GM19023 (cell line): Measurements from ENCODE around the gene TSC1.

Experiments
- ATAC-seq: cut with Tn5 transposase; IDR thresholded peaks from one replicate; pipeline ENCODE4 v1.9.1; 2021; ENCODE audit warnings: mild to moderate bottlenecking, moderate library complexity; ENCODE audit not compliant: unreplicated experiment

The TSC1 gene

GRCh38 chr9:132864691-132865090 lies 79.7 kb downstream of the TSC1 start:
- ATAC-seq = no peak

- ATAC-seq = no peak
Observed at GRCh38 chr9:132864277-132864676, 80.1 kb downstream of the TSC1 start.

- ATAC-seq = no peak
Observed at GRCh38 chr9:132863096-132863495, 81.3 kb downstream of the TSC1 start.

DNA sequence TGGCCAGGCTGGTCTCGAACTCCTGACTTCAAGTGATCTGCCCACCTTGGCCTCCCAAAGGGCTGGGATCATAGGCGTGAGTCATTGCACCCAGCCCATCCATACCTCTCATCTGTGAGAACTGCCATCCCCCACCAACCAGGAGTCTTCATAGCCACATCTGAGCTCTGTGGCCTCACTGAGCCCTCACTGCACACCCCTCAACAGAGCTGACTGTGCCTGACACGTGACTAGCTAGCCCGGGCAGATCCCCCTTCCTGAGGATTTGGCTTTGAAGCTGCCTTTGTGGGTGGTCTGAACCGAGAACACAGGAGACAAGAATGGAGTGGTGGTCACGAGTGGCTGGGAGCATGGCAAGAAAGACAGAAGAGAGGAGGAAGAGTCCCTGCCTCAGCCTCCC lies 81.9 kb downstream of the TSC1 start:
- no peak for ATAC-seq

DNA sequence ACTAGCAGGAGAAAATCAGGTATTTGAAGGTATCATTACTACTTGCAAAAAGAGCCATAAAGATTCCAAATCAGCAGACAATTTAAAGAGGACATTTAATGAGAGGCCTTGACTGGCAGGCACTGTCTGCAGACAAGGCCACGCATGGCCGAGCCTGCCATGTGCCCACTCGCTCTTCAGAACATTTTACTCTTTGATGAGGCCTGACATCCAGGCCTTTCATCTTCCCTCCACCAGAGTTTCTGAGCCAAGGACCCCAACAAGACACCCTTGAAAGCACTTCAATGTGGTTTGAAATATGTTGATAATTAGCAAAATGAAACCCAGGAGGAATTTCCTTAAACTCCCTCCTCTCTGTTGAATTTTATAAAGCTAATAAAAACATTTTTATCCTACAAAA lies 82.8 kb downstream of the TSC1 start:
- ATAC-seq = no peak

DNA sequence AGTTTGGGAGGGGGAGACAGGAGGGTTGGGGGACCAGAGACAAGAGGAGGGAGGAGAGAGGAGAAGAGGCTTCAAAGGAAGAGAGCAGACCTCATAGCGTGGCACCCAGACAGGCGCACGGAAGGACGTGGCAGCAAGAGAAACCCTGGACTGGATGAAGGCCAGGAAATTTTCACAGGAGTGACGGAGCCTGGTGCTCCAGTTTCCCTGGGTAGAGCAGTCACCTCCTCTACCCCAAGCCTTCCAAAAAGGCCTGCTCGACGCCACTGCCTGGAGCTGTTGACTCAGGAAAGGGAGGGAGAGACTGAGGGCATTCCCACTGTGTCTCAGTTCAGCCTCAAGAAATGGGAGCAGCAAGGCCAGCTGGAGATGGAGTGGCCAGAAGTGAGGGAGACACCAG lies 85.7 kb downstream of the TSC1 start:
- ATAC-seq = no peak

DNA sequence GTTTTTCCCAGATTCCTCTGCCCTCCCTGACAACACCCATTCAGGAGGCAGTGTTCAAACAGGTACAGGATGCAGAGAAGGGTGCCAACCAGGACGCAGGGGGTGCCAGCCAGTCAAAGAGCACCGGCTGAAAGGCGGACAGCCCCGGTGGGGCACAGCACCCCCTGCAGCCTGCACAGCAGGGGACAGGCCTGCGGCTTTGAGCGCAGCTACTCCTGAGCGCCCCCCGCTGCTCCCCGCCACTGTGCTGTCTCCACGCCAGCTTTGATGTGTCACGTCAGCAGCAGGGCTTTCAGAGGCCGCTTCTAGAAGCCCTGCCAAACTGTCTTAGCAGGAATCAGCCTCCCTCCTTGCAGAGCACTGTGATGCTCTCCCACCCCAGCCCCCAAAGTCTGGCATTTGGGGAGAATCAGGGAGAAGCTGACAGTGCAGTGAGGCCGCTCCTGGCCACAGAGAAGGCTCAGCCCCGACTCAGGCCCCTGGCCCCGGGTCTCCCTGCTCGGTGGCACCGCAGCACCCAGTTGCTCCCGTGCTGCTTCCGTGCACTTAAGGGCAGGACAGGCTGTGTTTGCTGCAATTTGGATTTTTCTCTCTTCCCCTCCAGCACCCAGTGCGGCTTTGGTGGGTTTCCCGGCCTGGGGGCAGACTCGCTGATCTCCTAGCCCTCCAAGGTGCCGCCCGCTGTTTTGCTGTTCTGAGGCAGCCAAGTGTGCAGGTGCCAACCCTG lies 86.6 kb downstream of the TSC1 start:
- no peak for ATAC-seq

DNA sequence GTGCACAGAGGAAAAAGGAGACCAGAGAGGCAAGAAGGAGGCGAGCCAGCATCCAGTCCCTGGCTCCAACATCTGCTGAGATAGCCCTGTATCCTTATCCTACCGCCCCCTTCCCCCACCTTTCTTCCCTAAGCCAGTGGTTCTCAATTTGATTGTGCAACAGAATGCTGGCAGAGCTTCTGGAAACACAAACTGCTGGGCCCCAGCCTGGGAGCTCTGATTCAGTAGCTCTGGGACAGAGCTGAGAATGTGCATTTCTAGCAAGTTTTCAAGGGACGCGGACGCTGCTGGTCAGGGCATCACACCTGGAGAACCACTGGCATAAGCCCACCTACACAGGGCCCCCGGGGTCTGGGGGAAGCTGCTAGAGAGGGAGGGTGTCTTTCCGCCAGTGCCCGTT lies 87.4 kb downstream of the TSC1 start:
- ATAC-seq = no peak

- ATAC-seq = no peak
Observed at GRCh38 chr9:132855904-132856303, 88.5 kb downstream of the TSC1 start.

GRCh38 chr9:132854832-132855231 lies 89.6 kb downstream of the TSC1 start:
- ATAC-seq = no peak

DNA sequence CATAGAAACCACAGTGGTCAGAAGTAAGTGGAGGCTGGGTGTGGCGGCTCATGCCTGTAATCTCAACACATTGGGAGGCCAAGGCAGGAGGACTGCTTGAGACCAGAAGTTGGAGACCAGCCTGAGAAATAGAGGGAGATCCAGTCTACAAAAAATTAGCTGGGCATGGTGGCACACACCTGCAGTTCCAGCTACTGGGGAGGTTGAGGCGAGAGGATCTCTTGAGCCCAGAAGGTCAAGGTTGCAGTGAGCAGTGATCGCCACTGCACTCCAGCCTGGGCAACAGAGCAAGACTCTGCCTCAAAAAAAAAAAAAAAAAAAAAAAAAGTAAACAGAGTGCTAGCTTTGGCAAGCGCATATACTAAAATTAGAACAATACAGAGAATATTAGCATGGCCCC lies 90.9 kb downstream of the TSC1 start:
- no peak for ATAC-seq

DNA sequence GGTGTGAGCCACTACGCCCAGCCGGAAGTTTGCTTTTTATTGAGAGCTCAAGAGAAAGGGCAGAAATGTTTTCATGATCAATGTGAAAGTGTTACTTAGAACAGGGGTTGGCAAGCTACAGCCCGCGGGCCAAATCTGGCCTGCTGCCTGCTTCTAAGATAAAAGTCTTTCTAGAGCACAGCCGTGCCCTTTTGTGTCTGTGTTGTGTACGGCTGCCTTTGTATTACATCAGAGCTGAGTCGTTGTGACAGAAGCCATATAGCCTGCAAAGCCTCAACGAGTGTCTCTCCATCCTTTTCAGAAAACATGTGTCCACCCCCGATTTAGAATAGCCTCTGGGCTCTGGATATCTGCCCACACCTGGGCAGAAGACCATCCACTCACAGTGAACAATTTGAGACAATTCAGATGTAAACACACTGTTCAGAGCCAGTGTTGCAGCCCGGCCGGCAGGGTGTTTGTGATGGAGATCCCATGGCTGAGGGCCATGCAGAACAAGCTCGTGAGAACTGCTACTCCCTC lies 95.2 kb downstream of the TSC1 start:
- ATAC-seq = no peak

DNA sequence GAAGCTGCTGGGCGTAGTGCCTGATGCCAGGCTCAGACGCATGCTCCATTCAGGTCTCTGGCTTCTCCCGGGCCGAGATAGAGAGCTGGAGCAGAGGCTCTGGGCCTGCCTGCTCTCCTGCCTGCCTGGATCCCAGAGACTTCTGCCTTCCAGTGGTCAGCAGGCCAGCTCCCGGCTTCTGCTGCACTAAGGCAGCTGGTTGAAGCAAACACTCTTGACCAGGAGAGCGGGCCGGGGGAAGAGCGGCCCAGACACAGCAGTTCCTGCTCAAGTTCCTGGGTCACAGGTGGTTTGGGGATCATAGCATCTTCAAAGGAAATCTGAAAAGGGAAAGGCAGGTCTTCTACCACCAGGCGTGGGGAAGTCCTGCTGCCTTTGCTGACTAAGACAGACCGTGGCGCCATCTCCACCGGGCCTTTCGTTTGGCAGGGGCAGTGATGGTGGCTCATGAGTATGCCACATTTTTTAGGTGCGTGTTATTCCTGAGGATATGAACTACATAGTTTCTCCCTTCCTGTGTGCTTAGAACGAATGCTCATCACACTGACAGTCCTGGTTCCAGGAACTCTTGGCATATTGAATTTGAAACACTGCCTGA lies 97.4 kb downstream of the TSC1 start:
- no peak for ATAC-seq

- ATAC-seq = no peak
Observed at GRCh38 chr9:132846109-132846917, 98.1 kb downstream of the TSC1 start.

DNA sequence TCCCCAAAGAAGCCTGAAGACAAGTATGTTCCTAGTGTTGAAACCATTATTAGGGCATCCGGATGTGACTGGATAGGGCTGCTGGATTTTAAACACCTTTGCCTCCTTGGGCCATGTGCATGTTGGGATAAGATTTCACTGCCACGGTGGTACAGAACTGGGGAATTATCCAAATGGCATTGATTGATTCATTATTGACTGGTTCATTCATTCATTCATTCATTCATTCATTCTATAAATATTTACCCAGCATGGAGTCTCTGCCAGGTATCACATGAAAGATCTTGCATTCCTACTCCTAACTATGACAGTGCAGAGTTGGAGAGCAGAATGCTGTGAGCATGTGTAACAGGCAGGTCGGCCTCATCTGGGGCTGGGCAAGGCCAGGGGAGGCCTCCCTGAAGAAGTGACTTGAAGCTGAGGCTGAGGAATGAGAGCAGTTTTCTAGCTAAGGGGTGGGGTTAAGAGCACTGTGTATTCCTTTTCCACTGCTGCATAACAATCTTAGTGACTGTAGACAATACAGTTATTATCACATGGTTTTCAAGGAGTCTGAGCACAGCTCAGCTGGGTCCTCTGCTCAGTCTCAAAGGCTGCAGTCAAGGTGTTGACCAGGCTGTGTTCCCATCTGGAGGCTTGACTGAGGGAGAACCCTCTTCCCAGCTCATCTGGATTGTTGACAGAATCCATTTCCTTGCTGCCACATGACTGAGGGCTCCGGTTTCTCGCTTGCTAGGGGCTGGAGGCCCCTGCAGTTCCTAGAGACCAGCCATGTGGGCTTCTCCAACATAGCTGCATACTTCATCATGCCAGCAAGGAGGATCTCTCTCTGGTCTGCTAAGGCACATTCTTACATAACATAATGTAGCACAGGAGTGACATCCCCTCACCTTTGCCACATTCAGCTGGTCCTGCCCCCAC lies 102.0 kb downstream of the TSC1 start:
- no peak for ATAC-seq
